ENCODE measurements around the gene PGA5. TPM values are rescaled to one million over a fixed set of nuclear protein-coding genes. Genes with fewer than 3 reads are reported as not detected.

PGA5 gene
- total RNA-seq, 4 donors from 2014 or later, result 0.19 to 0.22 TPM; not detected in 2

DNA sequence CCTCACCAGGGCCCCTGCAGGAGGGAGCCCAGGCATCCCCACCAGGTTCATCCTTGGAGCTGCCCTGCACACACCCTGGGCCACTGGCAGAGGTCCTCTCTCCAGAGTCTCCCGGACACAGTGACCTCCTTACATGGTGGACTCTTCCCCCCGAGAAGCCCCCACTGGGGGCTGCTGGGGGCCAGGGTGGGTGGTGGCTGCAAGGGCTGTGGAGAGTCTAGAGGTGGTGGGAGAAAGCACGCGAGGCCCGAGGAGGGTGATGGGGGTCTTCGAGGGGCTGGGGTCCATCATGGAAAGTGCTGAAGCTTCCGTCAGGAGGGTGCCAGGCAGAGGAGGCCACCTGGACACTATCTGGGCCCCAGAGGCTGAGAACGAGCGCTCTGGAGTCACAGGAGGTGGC is 17.6 kb downstream of the PGA5 start:
- TF ChIP-seq POLR2A (IDR thresholded peaks at IDR 0.05) (no peak), CTCF (IDR thresholded peaks at IDR 0.05) (no peak)
- WGBS, 2 donors, result 71 to 85% methylated on average over 2 to 4 of the region's 9 CpGs
- Histone ChIP-seq H3K4me1 (no peaks in the 10 kb centered on the region), H3K27me3 (no peaks in the 10 kb centered on the region), H3K27ac (no peak overlapping the region), H3K4me3 (no peak overlapping the region), H3K36me3 (no peaks in the 10 kb centered on the region), H3K9me3 (no peaks in the 10 kb centered on the region)
- DNase-seq, result no peak
- intact Hi-C loops (cut with DNase I), result loop anchor here (10.0 kb wide), 1 partner anchor 126 kb away; no protein-coding TSS in a partner anchor

DNA sequence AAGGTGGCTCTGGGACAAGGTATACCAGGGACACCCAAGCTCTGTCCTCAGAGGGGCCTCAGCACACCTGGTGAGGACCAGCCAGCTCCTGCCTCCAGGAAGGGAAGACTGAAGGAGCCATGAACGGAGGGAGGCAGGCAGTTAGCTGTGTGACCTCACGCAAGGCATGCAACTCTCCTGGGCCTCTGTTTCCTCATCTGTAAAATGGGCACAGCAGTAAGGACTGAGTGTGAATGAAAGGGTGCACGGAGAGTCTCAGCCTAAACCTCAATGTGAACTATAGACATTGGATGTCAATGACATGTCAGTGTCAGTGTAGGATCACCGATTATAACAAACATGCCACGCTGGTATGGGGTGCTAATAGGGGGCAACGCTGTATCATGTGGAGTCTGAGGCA is 18.4 kb downstream of the PGA5 start:
- TF ChIP-seq CTCF (IDR thresholded peaks at IDR 0.05) (no peak), POLR2A (IDR thresholded peaks at IDR 0.05) (no peak)
- Histone ChIP-seq H3K4me3 (no peak overlapping the region), H3K4me1 (no peaks in the 10 kb centered on the region), H3K36me3 (no peaks in the 10 kb centered on the region), H3K27ac (no peak overlapping the region), H3K27me3 (no peaks in the 10 kb centered on the region), H3K9me3 (no peaks in the 10 kb centered on the region)
- 88 to 96% methylated on average over 6 of the region's 6 CpGs for WGBS, 2 donors
- intact Hi-C loops (cut with DNase I), result loop anchor here (10.0 kb wide), 1 partner anchor 125 kb away; no protein-coding TSS in a partner anchor
- no peak for DNase-seq

- Histone ChIP-seq H3K27ac (no peak overlapping the region), H3K4me3 (no peak overlapping the region), H3K9me3 (no peaks in the 10 kb centered on the region), H3K4me1 (no peaks in the 10 kb centered on the region), H3K27me3 (no peaks in the 10 kb centered on the region), H3K36me3 (no peaks in the 10 kb centered on the region)
- WGBS, 2 donors, result 80 to 98% methylated on average over 1 to 4 of the region's 6 CpGs
- TF ChIP-seq CTCF (IDR thresholded peaks at IDR 0.05) (no peak), POLR2A (IDR thresholded peaks at IDR 0.05) (no peak)
- intact Hi-C loops (cut with DNase I), result no loop called here
- no peak for DNase-seq
These were observed 23.4 kb downstream of the PGA5 start for GRCh38 chr11:61264371-61264770.

GRCh38 chr11:61264795-61265194 is 23.8 kb downstream of the PGA5 start:
- H3K27ac ChIP-seq, result no peak overlapping the region
- H3K4me3 ChIP-seq, result no peak overlapping the region
- no peaks in the 10 kb centered on the region for H3K27me3 ChIP-seq
- no peaks in the 10 kb centered on the region for H3K9me3 ChIP-seq
- no peaks in the 10 kb centered on the region for H3K36me3 ChIP-seq
- intact Hi-C loops (cut with DNase I), result no loop called here
- WGBS, 2 donors, result 79 to 90% methylated on average over 5 to 7 of the region's 14 CpGs
- TF ChIP-seq CTCF (IDR thresholded peaks at IDR 0.05) (no peak), POLR2A (IDR thresholded peaks at IDR 0.05) (no peak)
- H3K4me1 ChIP-seq, result no peaks in the 10 kb centered on the region
- DNase-seq, result no peak

DNA sequence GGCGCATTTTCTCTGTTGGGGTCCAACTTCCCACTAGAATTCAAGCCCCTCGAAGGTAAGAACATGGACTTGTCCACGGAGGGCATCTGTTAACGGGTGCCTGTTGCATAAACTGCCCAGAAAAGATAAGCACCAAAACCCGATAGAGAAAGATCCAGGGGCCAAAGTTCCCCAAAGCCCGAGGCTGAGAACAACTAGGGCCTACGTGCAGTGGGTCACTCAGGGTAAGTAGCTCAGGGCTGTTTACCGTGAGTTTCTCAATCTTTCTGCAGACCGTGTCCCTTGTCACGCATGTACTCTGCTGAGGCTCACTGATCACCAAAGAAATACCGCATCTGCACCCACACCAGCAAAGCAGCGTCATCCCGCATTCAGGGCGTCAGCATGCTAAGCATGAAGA is 24.4 kb downstream of the PGA5 start:
- DNase-seq, result no peak
- no peak overlapping the region for H3K27ac ChIP-seq
- WGBS, 2 donors, result 89 to 100% methylated on average over 1 to 10 of the region's 14 CpGs
- H3K4me3 ChIP-seq, result no peak overlapping the region
- TF ChIP-seq POLR2A (IDR thresholded peaks at IDR 0.05), result no peak
- no peak for TF ChIP-seq CTCF (IDR thresholded peaks at IDR 0.05)
- no peaks in the 10 kb centered on the region for H3K36me3 ChIP-seq
- no peaks in the 10 kb centered on the region for H3K27me3 ChIP-seq
- no peaks in the 10 kb centered on the region for H3K9me3 ChIP-seq
- intact Hi-C loops (cut with DNase I), result no loop called here
- no peaks in the 10 kb centered on the region for H3K4me1 ChIP-seq

Data from esophagus squamous epithelium (tissue), 5 donors.